NB4 (cell line): ENCODE data around the gene FXYD7.

Source experiments
- POLR2A ChIP-seq: IDR thresholded peaks from 2 replicates; pipeline ENCODE4 v1.6.1; 2011; ENCODE audit warnings: mild to moderate bottlenecking; ENCODE audit not compliant: insufficient read length; ENCODE audit errors: extremely low read depth
- TF ChIP-seq, protein P1 (sequence below): IDR thresholded peaks from one replicate; pipeline ENCODE4 v1.5.1; 2012; ENCODE audit warnings: low read depth, low read length
- TF ChIP-seq, protein P2 (sequence below): IDR thresholded peaks from 2 replicates; pipeline ENCODE4 v1.6.1; 2011; ENCODE audit warnings: low read depth, low read length

DNA sequence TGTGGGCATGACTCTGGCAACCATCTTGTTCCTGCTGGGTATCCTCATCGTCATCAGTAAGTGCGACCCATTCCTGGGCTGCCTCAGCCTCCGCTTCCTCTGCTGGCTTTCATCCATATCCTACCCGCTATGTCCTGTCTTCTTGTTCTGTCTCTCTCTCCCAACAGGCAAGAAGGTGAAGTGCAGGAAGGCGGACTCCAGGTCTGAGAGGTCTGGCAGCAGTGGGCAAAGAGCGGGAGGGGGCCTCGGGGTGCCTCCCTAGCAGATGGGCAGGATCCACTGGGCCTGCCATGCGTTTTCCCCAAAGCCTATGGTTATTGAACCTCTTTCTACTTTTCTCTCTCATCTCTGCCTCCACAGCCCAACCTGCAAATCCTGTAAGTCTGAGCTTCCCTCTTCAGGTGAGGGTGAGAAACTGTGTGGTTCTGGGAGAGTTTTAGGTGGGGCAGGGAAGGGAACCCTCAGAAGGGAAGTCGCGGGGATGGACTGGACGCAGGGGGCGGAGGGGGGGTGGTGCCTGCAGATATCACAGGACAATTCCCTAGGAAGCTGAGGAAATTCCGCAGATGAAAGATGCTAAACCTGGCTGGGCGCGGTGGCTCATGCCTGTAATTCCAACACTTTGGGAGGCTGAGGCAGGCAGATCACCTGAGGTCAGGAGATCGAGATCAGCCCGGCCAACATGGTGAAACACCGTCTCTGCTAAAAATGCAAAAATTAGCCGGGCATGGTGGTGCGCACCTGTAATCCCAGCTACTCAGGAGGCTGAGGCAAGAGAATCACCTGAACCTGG, 8.4 kb downstream of the FXYD7 start:
- TF ChIP-seq, protein P1, sequence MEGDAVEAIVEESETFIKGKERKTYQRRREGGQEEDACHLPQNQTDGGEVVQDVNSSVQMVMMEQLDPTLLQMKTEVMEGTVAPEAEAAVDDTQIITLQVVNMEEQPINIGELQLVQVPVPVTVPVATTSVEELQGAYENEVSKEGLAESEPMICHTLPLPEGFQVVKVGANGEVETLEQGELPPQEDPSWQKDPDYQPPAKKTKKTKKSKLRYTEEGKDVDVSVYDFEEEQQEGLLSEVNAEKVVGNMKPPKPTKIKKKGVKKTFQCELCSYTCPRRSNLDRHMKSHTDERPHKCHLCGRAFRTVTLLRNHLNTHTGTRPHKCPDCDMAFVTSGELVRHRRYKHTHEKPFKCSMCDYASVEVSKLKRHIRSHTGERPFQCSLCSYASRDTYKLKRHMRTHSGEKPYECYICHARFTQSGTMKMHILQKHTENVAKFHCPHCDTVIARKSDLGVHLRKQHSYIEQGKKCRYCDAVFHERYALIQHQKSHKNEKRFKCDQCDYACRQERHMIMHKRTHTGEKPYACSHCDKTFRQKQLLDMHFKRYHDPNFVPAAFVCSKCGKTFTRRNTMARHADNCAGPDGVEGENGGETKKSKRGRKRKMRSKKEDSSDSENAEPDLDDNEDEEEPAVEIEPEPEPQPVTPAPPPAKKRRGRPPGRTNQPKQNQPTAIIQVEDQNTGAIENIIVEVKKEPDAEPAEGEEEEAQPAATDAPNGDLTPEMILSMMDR = no peak
- TF ChIP-seq, protein P2, sequence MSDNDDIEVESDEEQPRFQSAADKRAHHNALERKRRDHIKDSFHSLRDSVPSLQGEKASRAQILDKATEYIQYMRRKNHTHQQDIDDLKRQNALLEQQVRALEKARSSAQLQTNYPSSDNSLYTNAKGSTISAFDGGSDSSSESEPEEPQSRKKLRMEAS = no peak
- TF ChIP-seq POLR2A = no peak
